Cardiac muscle cell (in vitro differentiated cells and primary cell): ENCODE results near the gene EIF2B5. TPM values are rescaled to one million over a fixed set of nuclear protein-coding genes. Genes with fewer than 3 reads are reported as not detected.
"Not testable (repeated sequence)": the region's sequence is repeated elsewhere in the genome, so short reads cannot be mapped to it uniquely, and the experiment has no call there.

Experiments
- DNase-seq, 2 donors: peaks; one replicate each; pipeline versions ENCODE4 v3.0.0 to v3.0.0-alpha.2; 2010 to 2017; ENCODE audit warnings: low read depth in 1 of 2, low spot score in 1 of 2
- H3K27ac ChIP-seq: fragments of 200-600 bp; sonication (generic); 2 replicates; pipeline ENCODE4 v1.5.1; 2016
- H3K27me3 ChIP-seq: fragments of 200-600 bp; sonication (generic); 2 replicates; pipeline ENCODE4 v1.6.0; 2016; ENCODE audit warnings: control low read depth
- H3K36me3 ChIP-seq: fragments of 200-600 bp; sonication (generic); 2 replicates; pipeline ENCODE4 v1.5.1; 2016; ENCODE audit warnings: control low read depth
- H3K4me1 ChIP-seq: fragments of 200-600 bp; sonication (generic); 2 replicates; pipeline ENCODE4 v1.8.1; 2017; ENCODE audit warnings: low read depth, mild to moderate bottlenecking, mixed run types
- H3K4me3 ChIP-seq: fragments of 200-600 bp; sonication (generic); 2 replicates; pipeline ENCODE4 v1.5.1; 2016; ENCODE audit warnings: mild to moderate bottlenecking
- H3K9me3 ChIP-seq: fragments of 200-600 bp; sonication (generic); 2 replicates; pipeline ENCODE4 v1.5.1; 2017; ENCODE audit warnings: low read depth, mild to moderate bottlenecking, control low read depth
- polyA plus RNA-seq: library from polyadenylated mRNA; unstranded; fragments of >200 nt; fragmentation: Nextera tagmentation; extraction: Ambion mirVana; gene quantifications from 2 replicates; pipeline ENCODE4 v1.2.1, GENCODE V29; 2016
- total RNA-seq: library from RNA; depleted of rRNA; stranded (reverse); fragments of >200 nt; gene quantifications from 2 replicates; pipeline ENCODE4 v1.2.3, GENCODE V29; 2016
- TF ChIP-seq, protein P1 (sequence below): IDR thresholded peaks from 2 replicates; pipeline ENCODE4 v1.5.1; 2012; ENCODE audit warnings: low read depth, mild to moderate bottlenecking, low read length

EIF2B5 gene
- total and polyA plus RNA-seq, 2 experiments from 2014 or later: 57.5 to 82.1 TPM

DNA sequence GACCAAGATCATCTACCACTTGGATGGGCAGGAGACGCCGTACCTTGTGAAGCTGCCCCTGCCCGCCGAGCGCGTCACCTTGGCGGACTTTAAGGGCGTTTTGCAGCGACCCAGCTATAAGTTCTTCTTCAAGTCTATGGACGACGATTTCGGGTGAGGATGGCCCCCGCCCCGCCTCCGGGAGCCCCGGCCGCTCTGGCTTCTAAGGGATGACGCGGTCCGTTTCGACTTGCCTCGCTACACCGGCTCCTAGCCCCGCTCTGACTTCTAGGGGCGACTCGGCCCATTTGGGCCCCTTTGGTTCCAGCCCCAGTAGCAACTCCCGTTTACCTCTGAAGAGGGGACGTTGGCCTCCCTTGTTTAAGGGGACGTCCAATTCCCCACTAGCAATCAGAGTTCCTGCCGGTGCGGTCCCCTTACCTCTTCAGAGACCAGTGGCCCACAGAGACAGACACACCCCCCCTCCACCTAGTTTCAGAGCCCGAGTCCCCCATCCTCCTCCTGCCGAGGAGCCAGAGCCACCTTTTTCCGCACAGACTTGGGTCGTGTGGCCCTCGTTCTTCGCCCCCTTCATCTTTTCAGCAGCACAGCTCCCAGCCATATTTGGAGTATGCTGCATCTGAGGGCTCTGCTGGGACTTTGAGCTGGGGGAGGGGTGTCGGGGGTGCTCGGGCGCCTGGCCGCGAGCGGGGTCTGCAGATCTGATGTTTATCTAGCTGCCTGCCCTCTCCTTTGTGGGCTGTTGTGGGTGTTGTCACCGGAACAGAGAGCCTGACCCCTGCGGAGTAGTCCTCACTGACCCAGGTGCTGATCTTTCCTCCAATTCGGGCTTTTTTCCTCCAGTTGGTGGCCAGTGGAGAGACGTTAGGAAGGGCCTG, 20.7 kb downstream of the EIF2B5 start:
- Histone ChIP-seq H3K9me3 (no peaks in the 10 kb centered on the region), H3K27ac (peak overlapping the region; percentile 97), H3K4me3 (peak overlapping the region; percentile 100), H3K36me3 (no peaks in the 10 kb centered on the region), H3K27me3 (no peaks in the 10 kb centered on the region), H3K4me1 (peaks cover 12% of the 10 kb centered on the region)
- DNase-seq: peak in 1 of 2 donors; percentile 54
- TF ChIP-seq, protein P1, sequence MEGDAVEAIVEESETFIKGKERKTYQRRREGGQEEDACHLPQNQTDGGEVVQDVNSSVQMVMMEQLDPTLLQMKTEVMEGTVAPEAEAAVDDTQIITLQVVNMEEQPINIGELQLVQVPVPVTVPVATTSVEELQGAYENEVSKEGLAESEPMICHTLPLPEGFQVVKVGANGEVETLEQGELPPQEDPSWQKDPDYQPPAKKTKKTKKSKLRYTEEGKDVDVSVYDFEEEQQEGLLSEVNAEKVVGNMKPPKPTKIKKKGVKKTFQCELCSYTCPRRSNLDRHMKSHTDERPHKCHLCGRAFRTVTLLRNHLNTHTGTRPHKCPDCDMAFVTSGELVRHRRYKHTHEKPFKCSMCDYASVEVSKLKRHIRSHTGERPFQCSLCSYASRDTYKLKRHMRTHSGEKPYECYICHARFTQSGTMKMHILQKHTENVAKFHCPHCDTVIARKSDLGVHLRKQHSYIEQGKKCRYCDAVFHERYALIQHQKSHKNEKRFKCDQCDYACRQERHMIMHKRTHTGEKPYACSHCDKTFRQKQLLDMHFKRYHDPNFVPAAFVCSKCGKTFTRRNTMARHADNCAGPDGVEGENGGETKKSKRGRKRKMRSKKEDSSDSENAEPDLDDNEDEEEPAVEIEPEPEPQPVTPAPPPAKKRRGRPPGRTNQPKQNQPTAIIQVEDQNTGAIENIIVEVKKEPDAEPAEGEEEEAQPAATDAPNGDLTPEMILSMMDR: no peak

DNA sequence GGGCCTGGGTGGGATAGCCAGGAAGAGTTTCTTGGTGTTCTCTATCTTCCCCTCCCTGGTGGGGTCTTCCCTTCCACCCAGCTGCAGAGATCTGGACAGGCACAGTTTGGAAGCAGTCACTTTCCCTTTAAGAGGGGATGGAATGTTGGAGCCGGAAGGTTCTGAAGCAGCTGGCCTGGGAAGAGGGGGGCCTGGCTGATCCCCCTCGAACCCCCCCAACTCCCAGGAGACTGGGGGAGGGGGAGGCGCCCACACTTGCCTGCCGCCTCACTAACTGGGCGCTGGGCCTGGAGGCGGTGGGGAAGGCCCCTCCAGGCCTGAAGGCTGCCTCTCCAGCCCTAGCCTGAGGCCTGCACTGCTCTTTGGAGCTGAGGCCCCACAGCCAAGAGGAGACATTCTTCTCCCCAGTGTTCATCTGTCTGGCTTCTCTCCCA, 21.4 kb downstream of the EIF2B5 start:
- no peaks in the 10 kb centered on the region for H3K27me3 ChIP-seq
- H3K9me3 ChIP-seq: no peaks in the 10 kb centered on the region
- peak; percentile 47 to 88 for DNase-seq
- peaks cover 12% of the 10 kb centered on the region for H3K4me1 ChIP-seq
- TF ChIP-seq, protein P1: no peak
- peak overlapping the region; percentile 97 for H3K27ac ChIP-seq
- peak overlapping the region; percentile 100 for H3K4me3 ChIP-seq
- H3K36me3 ChIP-seq: no peaks in the 10 kb centered on the region

DNA sequence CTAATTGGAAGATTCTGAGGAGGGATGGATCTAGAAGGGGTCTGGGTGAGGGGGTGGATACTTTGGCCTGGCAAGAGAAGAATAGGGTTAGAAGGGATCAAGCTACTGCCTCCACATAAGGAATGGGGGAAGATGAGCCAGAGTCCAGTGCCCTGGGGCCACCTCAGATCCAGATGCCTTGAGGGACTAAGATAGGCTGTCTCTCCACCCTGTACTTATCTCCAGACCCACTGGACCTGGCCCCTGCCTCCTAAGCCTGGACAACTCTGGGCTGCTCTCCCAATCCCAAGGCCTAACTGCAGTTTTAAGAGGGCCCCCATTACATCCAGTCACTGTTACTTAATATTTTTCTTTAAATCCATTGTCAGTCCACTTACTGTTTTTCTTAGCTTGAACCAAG, 22.0 kb downstream of the EIF2B5 start:
- H3K4me1 ChIP-seq: peaks cover 12% of the 10 kb centered on the region
- no peaks in the 10 kb centered on the region for H3K27me3 ChIP-seq
- no peaks in the 10 kb centered on the region for H3K9me3 ChIP-seq
- peak overlapping the region; percentile 97 for H3K27ac ChIP-seq
- TF ChIP-seq, protein P1: no peak
- H3K36me3 ChIP-seq: no peaks in the 10 kb centered on the region
- H3K4me3 ChIP-seq: peak overlapping the region; percentile 100
- no peak for DNase-seq

DNA sequence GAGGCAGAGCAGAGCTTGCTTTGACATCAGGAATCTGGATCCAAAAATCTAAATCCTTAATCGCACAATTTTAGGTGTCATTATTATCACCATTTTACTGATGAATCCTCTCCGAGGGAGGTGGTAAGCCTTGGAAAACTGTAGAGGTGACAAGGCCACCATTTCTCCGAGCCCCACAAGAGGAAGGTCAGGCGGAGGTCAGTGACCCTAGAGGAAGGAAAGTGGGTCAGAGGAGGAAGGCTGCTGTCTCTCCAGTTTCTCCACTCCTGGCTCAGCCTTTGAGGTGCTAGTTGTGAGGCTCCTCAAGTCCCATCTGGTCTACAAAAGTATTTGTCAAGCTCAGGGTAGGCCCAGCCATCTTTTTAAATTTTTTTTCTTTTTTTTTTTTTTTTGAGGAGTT, 23.2 kb downstream of the EIF2B5 start:
- peak overlapping the region; percentile 66 for H3K27ac ChIP-seq
- TF ChIP-seq, protein P1: no peak
- H3K4me1 ChIP-seq: peaks cover 12% of the 10 kb centered on the region
- no peaks in the 10 kb centered on the region for H3K27me3 ChIP-seq
- peaks cover 3% of the 10 kb centered on the region for H3K36me3 ChIP-seq
- H3K4me3 ChIP-seq: no peak overlapping the region
- no peak for DNase-seq
- no peaks in the 10 kb centered on the region for H3K9me3 ChIP-seq

DNA sequence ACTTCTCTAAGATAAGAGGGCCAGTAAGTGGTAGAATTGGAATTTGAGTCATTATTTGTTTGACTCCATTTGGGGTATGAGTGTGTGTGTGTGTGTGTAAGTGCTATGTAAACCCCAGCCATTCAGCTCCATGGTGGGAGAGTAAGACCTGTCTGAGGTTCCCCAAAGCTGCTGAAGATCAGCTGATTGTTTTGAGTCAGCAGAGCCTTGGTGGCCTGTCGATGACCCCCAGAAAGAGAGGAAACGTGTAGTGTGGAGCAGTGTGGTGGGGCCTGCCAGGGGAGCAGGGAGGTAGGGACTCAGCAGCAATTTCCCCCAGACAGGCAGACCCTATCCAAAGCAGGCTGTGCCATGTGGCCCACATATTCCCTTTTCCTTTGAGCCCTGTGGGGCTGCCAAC, 25.3 kb downstream of the EIF2B5 start:
- no peaks in the 10 kb centered on the region for H3K9me3 ChIP-seq
- peaks cover 12% of the 10 kb centered on the region for H3K36me3 ChIP-seq
- peak overlapping the region; percentile 56 for H3K27ac ChIP-seq
- H3K27me3 ChIP-seq: no peaks in the 10 kb centered on the region
- TF ChIP-seq, protein P1: no peak
- H3K4me1 ChIP-seq: peaks cover 12% of the 10 kb centered on the region
- DNase-seq: peak in 1 of 2 donors; percentile 66
- H3K4me3 ChIP-seq: no peak overlapping the region

DNA sequence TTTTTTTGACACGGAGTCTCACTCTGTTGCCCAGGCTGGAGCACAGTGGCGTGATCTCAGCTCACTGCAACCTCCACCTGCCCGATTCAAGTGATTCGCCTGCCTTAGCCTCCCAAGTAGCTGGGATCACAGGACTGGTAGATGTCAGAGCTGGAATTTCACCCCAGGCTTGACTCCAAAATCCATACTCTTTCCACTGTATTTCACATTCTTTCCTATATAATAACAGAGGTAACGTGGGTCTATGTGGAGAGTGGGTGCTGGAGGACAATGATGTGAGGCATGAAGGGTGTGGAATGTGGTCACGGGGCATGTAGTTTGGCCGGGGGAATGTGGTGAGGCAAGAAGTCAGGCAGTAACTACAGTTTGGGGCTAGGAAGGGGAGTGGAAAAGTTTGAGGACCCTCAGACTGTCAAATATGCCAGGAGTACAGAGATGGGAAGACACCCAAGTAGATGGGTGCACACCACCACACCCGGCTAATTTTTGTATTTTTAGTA, 27.5 kb downstream of the EIF2B5 start:
- H3K4me1 ChIP-seq, H3K4me3 ChIP-seq, DNase-seq, H3K27ac ChIP-seq, H3K9me3 ChIP-seq, H3K27me3 ChIP-seq: not testable (repeated sequence)
- H3K36me3 ChIP-seq: peaks cover 34% of the 10 kb centered on the region
